ENCODE results near the gene MORN1.

- TF ChIP-seq EZH2 (IDR thresholded peaks at IDR 0.05; ENCODE audit: borderline replicate concordance) (no peak), EZH2phosphoT487 (IDR thresholded peaks at IDR 0.05; ENCODE audit: low read depth, severe bottlenecking, unreplicated experiment) (no peak)
- TF ChIP-seq, protein P1, sequence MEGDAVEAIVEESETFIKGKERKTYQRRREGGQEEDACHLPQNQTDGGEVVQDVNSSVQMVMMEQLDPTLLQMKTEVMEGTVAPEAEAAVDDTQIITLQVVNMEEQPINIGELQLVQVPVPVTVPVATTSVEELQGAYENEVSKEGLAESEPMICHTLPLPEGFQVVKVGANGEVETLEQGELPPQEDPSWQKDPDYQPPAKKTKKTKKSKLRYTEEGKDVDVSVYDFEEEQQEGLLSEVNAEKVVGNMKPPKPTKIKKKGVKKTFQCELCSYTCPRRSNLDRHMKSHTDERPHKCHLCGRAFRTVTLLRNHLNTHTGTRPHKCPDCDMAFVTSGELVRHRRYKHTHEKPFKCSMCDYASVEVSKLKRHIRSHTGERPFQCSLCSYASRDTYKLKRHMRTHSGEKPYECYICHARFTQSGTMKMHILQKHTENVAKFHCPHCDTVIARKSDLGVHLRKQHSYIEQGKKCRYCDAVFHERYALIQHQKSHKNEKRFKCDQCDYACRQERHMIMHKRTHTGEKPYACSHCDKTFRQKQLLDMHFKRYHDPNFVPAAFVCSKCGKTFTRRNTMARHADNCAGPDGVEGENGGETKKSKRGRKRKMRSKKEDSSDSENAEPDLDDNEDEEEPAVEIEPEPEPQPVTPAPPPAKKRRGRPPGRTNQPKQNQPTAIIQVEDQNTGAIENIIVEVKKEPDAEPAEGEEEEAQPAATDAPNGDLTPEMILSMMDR (IDR thresholded peaks at IDR 0.05; ENCODE audit: poor library complexity) = no peak
Measured at GRCh38 chr1:2354511-2355372, 36.6 kb downstream of the MORN1 start.

All from hepatocyte (in vitro differentiated cells).